ENCODE data around the gene SHLD1. TPM values are rescaled to one million over a fixed set of nuclear protein-coding genes. Genes with fewer than 3 reads are reported as not detected.

Gene SHLD1
- total and polyA plus RNA-seq, 2 experiments from 2014 or later: 2.6 to 6.7 TPM

DNA sequence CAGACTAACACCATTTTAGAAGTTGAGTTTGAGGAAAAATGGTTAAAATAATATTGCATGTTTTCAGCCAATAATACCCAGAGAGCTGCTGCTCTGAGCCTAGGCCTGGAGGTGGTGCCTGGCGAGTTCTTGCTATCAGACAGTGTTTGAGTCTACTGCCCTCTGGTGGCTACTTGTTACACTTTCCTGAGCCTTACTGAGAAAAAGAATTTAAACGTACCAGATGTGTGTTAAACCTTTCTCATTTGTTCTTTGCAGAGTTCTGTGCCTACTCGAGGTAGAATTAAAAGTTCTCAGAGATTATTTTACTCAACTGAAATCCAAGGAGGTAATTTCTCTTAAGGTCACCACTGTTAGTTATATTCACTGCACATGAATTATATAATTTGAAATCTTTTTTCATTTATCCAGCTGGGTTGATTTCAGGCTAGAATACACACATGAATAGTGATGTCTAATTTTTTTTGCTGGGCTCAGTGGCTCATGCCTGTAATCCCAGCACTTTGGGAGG is 38.2 kb downstream of the SHLD1 start:
- no peak overlapping the region for H3K27ac ChIP-seq
- H3K9me2 ChIP-seq (ENCODE audit: insufficient read depth): no peaks in the 10 kb centered on the region
- no peak overlapping the region for H3K4me3 ChIP-seq
- H3K27me3 ChIP-seq (replicated peaks; ENCODE audit: insufficient read depth): no peaks in the 10 kb centered on the region
- in situ Hi-C loops (cut with MboI): loop anchor here (10.0 kb wide), 1 partner anchor 224 kb away; no protein-coding TSS in a partner anchor
- 2% methylated on average over 3 of the region's 3 CpGs for WGBS, 2 experiments (ENCODE audit: low coverage in 1 of 2, low lambda C conversion rate in 2 of 2, missing lambda C conversion rate in 2 of 2)
- 0 out of 2 replicates have a peak overlapping the region, but pooled peaks have one; percentile 29 for H2AFZ ChIP-seq
- H3K9me3 ChIP-seq (ENCODE audit: low read depth): no peaks in the 10 kb centered on the region
- H3K4me1 ChIP-seq (ENCODE audit: insufficient read depth): peaks cover 14% of the 10 kb centered on the region
- no peak overlapping the region for H3K9ac ChIP-seq
- no peaks in the 10 kb centered on the region for H3F3A ChIP-seq (ENCODE audit: insufficient read depth)
- H3K79me2 ChIP-seq (ENCODE audit: insufficient read depth): no peaks in the 10 kb centered on the region
- H4K20me1 ChIP-seq (ENCODE audit: insufficient read depth): no peaks in the 10 kb centered on the region
- H3K4me2 ChIP-seq (ENCODE audit: unreplicated experiment): no peak overlapping the region
- peak; percentile 87 for DNase-seq
- no peaks in the 10 kb centered on the region for H3K36me3 ChIP-seq (ENCODE audit: low read depth)
- TF ChIP-seq EZH2phosphoT487 (IDR thresholded peaks at IDR 0.05; ENCODE audit: insufficient read depth, low read depth) (no peak), EZH2 (IDR thresholded peaks at IDR 0.05; ENCODE audit: insufficient read depth, poor library complexity, severe bottlenecking) (no peak)

DNA sequence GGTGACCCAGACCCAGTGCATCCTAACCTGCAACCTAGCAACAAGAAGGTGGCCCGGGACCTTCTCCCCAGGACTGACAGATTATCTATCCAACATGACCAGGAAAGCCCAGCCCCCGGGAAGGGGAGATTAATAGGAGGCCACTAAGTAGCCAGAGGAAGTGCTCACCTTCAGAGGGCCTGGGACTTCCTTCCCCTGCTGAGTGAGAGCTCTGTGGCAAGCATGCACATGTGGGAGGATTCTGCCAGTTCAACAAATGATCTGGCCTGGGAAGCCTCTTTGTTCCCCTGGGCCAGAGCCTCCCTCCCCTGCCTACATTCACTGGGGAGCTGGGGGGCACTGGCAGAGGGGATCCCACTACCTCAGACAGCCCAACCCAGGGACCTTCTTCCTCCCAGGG is 39.6 kb downstream of the SHLD1 start:
- no peak overlapping the region for H2AFZ ChIP-seq
- no peak for DNase-seq

DNA sequence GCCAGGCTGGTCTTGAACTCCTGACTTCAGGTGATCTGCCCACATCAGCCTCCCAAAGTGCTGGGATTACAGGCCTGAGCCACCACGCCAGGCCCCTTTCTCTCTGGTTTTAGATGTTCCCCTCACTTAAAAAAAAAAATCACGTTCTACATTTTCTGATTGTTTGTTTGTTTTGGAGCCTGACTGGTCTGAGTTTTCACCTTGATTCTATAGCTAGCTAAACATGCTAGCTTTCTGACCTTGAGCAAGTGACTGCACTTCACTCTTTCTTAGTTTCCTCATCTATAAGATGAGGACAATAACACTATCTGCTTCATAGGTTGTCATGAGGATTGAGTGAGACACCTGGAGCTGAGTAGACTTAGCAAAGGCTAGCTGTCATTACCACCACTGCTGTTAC is 43.7 kb downstream of the SHLD1 start:
- Histone ChIP-seq H3K27ac (no peak overlapping the region), H3K9me3 (ENCODE audit: low read depth) (no peaks in the 10 kb centered on the region), H3F3A (ENCODE audit: insufficient read depth) (no peaks in the 10 kb centered on the region), H3K9ac (no peak overlapping the region), H3K79me2 (ENCODE audit: insufficient read depth) (no peaks in the 10 kb centered on the region), H3K9me2 (ENCODE audit: insufficient read depth) (no peaks in the 10 kb centered on the region), H2AFZ (no peak overlapping the region), H3K36me3 (ENCODE audit: low read depth) (no peaks in the 10 kb centered on the region), H3K4me2 (ENCODE audit: unreplicated experiment) (no peak overlapping the region), H3K4me3 (no peak overlapping the region), H3K27me3 (replicated peaks; ENCODE audit: insufficient read depth) (no peaks in the 10 kb centered on the region), H3K4me1 (ENCODE audit: insufficient read depth) (no peaks in the 10 kb centered on the region), H4K20me1 (ENCODE audit: insufficient read depth) (no peaks in the 10 kb centered on the region)
- in situ Hi-C loops (cut with MboI): no loop called here
- no peak for TF ChIP-seq EZH2phosphoT487 (IDR thresholded peaks at IDR 0.05; ENCODE audit: insufficient read depth, low read depth)
- 70 to 72% methylated on average over 2 of the region's 2 CpGs for WGBS, 2 experiments (ENCODE audit: low coverage in 1 of 2, low lambda C conversion rate in 2 of 2, missing lambda C conversion rate in 2 of 2)
- no peak for DNase-seq

More for the DNA sequence above, 39.6 kb downstream of the SHLD1 start:
- H3F3A ChIP-seq (ENCODE audit: insufficient read depth): no peaks in the 10 kb centered on the region
- peaks cover 14% of the 10 kb centered on the region for H3K4me1 ChIP-seq (ENCODE audit: insufficient read depth)
- no peak overlapping the region for H3K9ac ChIP-seq
- H3K36me3 ChIP-seq (ENCODE audit: low read depth): no peaks in the 10 kb centered on the region
- H3K4me3 ChIP-seq: no peak overlapping the region
- no peak overlapping the region for H3K4me2 ChIP-seq (ENCODE audit: unreplicated experiment)
- TF ChIP-seq EZH2 (IDR thresholded peaks at IDR 0.05; ENCODE audit: insufficient read depth, poor library complexity, severe bottlenecking) (no peak), EZH2phosphoT487 (IDR thresholded peaks at IDR 0.05; ENCODE audit: insufficient read depth, low read depth) (no peak)
- H3K9me3 ChIP-seq (ENCODE audit: low read depth): no peaks in the 10 kb centered on the region
- no peaks in the 10 kb centered on the region for H4K20me1 ChIP-seq (ENCODE audit: insufficient read depth)
- H3K9me2 ChIP-seq (ENCODE audit: insufficient read depth): no peaks in the 10 kb centered on the region
- no peaks in the 10 kb centered on the region for H3K79me2 ChIP-seq (ENCODE audit: insufficient read depth)
- H3K27ac ChIP-seq: no peak overlapping the region
- in situ Hi-C loops (cut with MboI): loop anchor here (10.0 kb wide), 1 partner anchor 225 kb away; no protein-coding TSS in a partner anchor
- H3K27me3 ChIP-seq (replicated peaks; ENCODE audit: insufficient read depth): no peaks in the 10 kb centered on the region
- 44 to 46% methylated on average over 2 of the region's 2 CpGs for WGBS, 2 experiments (ENCODE audit: low coverage in 1 of 2, low lambda C conversion rate in 2 of 2, missing lambda C conversion rate in 2 of 2)

DNA sequence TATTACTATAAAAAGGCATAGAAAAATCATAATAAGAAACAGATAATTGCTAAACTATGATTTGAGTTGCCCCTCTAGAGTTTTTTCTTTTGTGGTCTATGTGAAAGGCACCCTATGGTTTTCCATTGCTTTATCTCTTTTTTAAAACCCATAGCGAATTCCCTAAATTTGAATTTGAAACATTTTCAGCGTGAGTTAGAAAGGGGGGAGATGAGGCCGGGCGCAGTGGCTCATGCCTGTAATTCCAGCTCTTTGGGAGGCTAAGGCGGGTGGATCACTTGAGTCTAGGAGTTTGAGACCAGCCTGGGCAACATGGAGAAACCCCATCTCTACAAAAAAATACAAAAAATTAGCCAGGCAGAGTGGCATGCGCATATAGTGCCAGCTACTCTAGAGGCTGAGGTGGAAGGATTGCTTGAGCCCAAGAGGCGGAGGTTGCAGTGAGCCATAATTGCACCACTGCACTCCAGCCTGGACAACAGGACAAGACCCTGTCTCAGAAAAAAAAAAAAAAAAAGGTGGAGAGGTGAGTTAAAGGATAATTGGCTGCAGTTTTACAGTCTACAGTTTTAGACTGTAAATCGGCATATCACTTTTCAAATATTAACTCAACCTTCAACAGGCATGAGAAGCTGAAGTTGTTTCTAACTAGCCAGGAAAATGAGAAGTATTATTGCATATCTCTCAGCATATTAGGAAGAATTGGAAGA is 46.3 kb downstream of the SHLD1 start:
- Histone ChIP-seq H3K9ac (no peak overlapping the region), H3K4me3 (no peak overlapping the region), H3K4me2 (ENCODE audit: unreplicated experiment) (no peak overlapping the region), H3K27me3 (replicated peaks; ENCODE audit: insufficient read depth) (no peaks in the 10 kb centered on the region), H3K9me3 (ENCODE audit: low read depth) (no peaks in the 10 kb centered on the region), H3K9me2 (ENCODE audit: insufficient read depth) (no peaks in the 10 kb centered on the region), H3K36me3 (ENCODE audit: low read depth) (no peaks in the 10 kb centered on the region), H4K20me1 (ENCODE audit: insufficient read depth) (no peaks in the 10 kb centered on the region), H2AFZ (no peak overlapping the region), H3K79me2 (ENCODE audit: insufficient read depth) (no peaks in the 10 kb centered on the region), H3K27ac (no peak overlapping the region), H3K4me1 (ENCODE audit: insufficient read depth) (no peaks in the 10 kb centered on the region), H3F3A (ENCODE audit: insufficient read depth) (no peaks in the 10 kb centered on the region)
- DNase-seq: no peak
- in situ Hi-C loops (cut with MboI): no loop called here
- 89 to 90% methylated on average over 8 of the region's 8 CpGs for WGBS, 2 experiments (ENCODE audit: low coverage in 1 of 2, low lambda C conversion rate in 2 of 2, missing lambda C conversion rate in 2 of 2)
- TF ChIP-seq EZH2phosphoT487 (IDR thresholded peaks at IDR 0.05; ENCODE audit: insufficient read depth, low read depth) (no peak), EZH2 (IDR thresholded peaks at IDR 0.05; ENCODE audit: insufficient read depth, poor library complexity, severe bottlenecking) (no peak)

Measured in GM23248 (cell line).